ENCODE data around the gene SRSF4. TPM values are rescaled to one million over a fixed set of nuclear protein-coding genes. Genes with fewer than 3 reads are reported as not detected.

SRSF4 gene
- total and polyA plus RNA-seq, 9 of the 15 experiments (the other 6 are each of a cell fraction or from before 2014, with no cell fraction given), result 15.9 to 132 (median 82.0) TPM

- TF ChIP-seq NFIC (IDR thresholded peaks at IDR 0.05), result peak; percentile 67
- TF ChIP-seq PKNOX1 (IDR thresholded peaks at IDR 0.05), result 0 out of 2 replicates have a peak, but pooled peaks have one; percentile 18
- peak; percentile 8; the same call in 1 of the 2 replicates for TF ChIP-seq MAFF (IDR thresholded peaks at IDR 0.05; ENCODE audit: low read length)
- no peak for TF ChIP-seq ZNF644 (tag; IDR thresholded peaks at IDR 0.05; ENCODE audit: low read depth)
- TF ChIP-seq CHD2 (IDR thresholded peaks at IDR 0.05; ENCODE audit: low read depth, low read length), result no peak
- TF ChIP-seq ESRRA (IDR thresholded peaks at IDR 0.05; ENCODE audit: borderline replicate concordance, low read depth), result no peak
- peak in 1 of 3 experiments; percentile 37; a peak in 1 of 6 replicates for TF ChIP-seq ZBTB11 (CRISPR knock-in tag; IDR thresholded peaks at IDR 0.05)
- TF ChIP-seq TEAD4 (IDR thresholded peaks at IDR 0.05; ENCODE audit: low read length), result peak; percentile 7; the same call in 1 of the 2 replicates
- TF ChIP-seq TEAD4 (CRISPR knock-in tag; IDR thresholded peaks at IDR 0.05; ENCODE audit: borderline replicate concordance), result no peak
- no peak for TF ChIP-seq U2AF2 (optimal IDR thresholded peaks at IDR 0.05; ENCODE audit: low read depth, low read length)
- peak; percentile 54 for TF ChIP-seq TAL1 (IDR thresholded peaks at IDR 0.05)
- peak; percentile 53; the same call in 1 of the 2 replicates for TF ChIP-seq SMAD3 (CRISPR knock-in tag; conservative IDR thresholded peaks at IDR 0.05)
- no peak for TF ChIP-seq YBX1 (IDR thresholded peaks at IDR 0.05)
- peak; percentile 80 for TF ChIP-seq OTX1 (CRISPR knock-in tag; IDR thresholded peaks at IDR 0.05)
- peak; percentile 48; the same call in 1 of the 2 replicates for TF ChIP-seq ZBTB9 (CRISPR knock-in tag; IDR thresholded peaks at IDR 0.05)
- peak; percentile 67 for TF ChIP-seq ARID1B (IDR thresholded peaks at IDR 0.05)
- peak; percentile 75; the same call in 1 of the 2 replicates for TF ChIP-seq MYNN (IDR thresholded peaks at IDR 0.05)
- no peak for TF ChIP-seq MYNN (CRISPR knock-in tag; IDR thresholded peaks at IDR 0.05)
- TF ChIP-seq CC2D1A (IDR thresholded peaks at IDR 0.05), result no peak
- TF ChIP-seq KLF16 (IDR thresholded peaks at IDR 0.05), result 0 out of 2 replicates have a peak, but pooled peaks have one; percentile 12
- 0 out of 2 replicates have a peak, but pooled peaks have one; percentile 88 for TF ChIP-seq ERF (CRISPR knock-in tag; IDR thresholded peaks at IDR 0.05)
- TF ChIP-seq NR2C1 (IDR thresholded peaks at IDR 0.05), result peak; percentile 18; the same call in 1 of the 2 replicates
- TF ChIP-seq NR2C1 (tag; IDR thresholded peaks at IDR 0.05), result 0 out of 2 replicates have a peak, but pooled peaks have one; percentile 15
- TF ChIP-seq MTA3 (IDR thresholded peaks at IDR 0.05; ENCODE audit: borderline replicate concordance), result no peak
Observed at GRCh38 chr1:29145739-29146437, 35.8 kb downstream of the SRSF4 start (continued).

Measured in K562 (cell line).